Nephron (organoid): ENCODE results near the gene C20orf204.

Experiments used
- H3K27ac Mint-ChIP-seq, 3 experiments: 2 replicates each; pipeline ENCODE4 v1.8.0; 2020; ENCODE audit warnings: mixed read lengths in 3 of 3, mild to moderate bottlenecking in 2 of 3, moderate library complexity in 1 of 3
- H3K27me3 Mint-ChIP-seq: 2 replicates; pipeline ENCODE4 v1.8.0; 2021; ENCODE audit warnings: low read depth, mild to moderate bottlenecking, moderate library complexity, mixed read lengths
- H3K36me3 Mint-ChIP-seq: 2 replicates; pipeline ENCODE4 v1.8.0; 2020; ENCODE audit warnings: low read depth, mixed read lengths
- H3K4me1 Mint-ChIP-seq: 2 replicates; pipeline ENCODE4 v1.8.0; 2020; ENCODE audit warnings: mixed read lengths
- H3K4me3 Mint-ChIP-seq, 3 experiments: 2 replicates each; pipeline ENCODE4 v1.8.0; 2020; ENCODE audit warnings: mild to moderate bottlenecking in 3 of 3, mixed read lengths in 3 of 3, moderate library complexity in 2 of 3
- H3K9me3 Mint-ChIP-seq: 2 replicates; pipeline ENCODE4 v1.8.0; 2020; ENCODE audit warnings: mixed read lengths
- TF ChIP-seq, protein P1 (sequence below), 3 experiments: fragments of 200-600 bp; sonication (generic); IDR thresholded peaks; one replicate each; pipeline ENCODE4 v1.5.0; 2021; ENCODE audit warnings: antibody characterized with exemption in 3 of 3; ENCODE audit not compliant: unreplicated experiment in 3 of 3

C20orf204 gene

GRCh38 chr20:64080813-64081623, 45.0 kb downstream of the C20orf204 start:
- no peaks in the 10 kb centered on the region for H3K36me3 Mint-ChIP-seq
- H3K27me3 Mint-ChIP-seq = peaks cover 43% of the 10 kb centered on the region
- H3K4me1 Mint-ChIP-seq = peaks cover 15% of the 10 kb centered on the region
- H3K4me3 Mint-ChIP-seq = peak overlapping the region; percentile 79 to 90 (median 85)
- TF ChIP-seq, protein P1, sequence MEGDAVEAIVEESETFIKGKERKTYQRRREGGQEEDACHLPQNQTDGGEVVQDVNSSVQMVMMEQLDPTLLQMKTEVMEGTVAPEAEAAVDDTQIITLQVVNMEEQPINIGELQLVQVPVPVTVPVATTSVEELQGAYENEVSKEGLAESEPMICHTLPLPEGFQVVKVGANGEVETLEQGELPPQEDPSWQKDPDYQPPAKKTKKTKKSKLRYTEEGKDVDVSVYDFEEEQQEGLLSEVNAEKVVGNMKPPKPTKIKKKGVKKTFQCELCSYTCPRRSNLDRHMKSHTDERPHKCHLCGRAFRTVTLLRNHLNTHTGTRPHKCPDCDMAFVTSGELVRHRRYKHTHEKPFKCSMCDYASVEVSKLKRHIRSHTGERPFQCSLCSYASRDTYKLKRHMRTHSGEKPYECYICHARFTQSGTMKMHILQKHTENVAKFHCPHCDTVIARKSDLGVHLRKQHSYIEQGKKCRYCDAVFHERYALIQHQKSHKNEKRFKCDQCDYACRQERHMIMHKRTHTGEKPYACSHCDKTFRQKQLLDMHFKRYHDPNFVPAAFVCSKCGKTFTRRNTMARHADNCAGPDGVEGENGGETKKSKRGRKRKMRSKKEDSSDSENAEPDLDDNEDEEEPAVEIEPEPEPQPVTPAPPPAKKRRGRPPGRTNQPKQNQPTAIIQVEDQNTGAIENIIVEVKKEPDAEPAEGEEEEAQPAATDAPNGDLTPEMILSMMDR (IDR thresholded peaks at IDR 0.05; ENCODE audit: unreplicated experiment in 3 of 3) = no peak
- H3K27ac Mint-ChIP-seq = peak overlapping the region; percentile 13 to 49 (median 27)
- no peaks in the 10 kb centered on the region for H3K9me3 Mint-ChIP-seq

DNA sequence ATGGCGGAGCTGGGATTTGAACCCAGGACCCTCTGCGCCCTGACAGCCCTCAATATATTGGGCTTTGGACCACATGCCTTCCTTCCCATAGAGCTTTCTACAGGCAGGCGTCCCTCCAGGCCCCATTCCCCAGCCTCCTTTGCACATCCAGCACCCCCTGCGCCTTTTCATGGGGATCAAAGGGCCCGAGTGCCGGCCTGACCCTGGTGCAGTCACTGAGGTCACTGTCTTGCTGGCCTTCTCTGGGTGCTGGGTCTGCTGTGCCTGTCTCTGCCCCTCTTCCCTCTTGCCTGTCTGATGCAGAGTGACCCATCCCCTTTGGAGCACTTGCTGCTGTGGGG, 45.6 kb downstream of the C20orf204 start:
- H3K27ac Mint-ChIP-seq = peak overlapping the region in 1 of 3 experiments; percentile 48

GRCh38 chr20:64082126-64082731, 46.2 kb downstream of the C20orf204 start:
- Mint-ChIP-seq H3K9me3 (no peaks in the 10 kb centered on the region), H3K4me1 (peaks cover 15% of the 10 kb centered on the region), H3K27me3 (peaks cover 51% of the 10 kb centered on the region), H3K27ac (peak overlapping the region in 1 of 3 experiments; percentile 48), H3K36me3 (no peaks in the 10 kb centered on the region), H3K4me3 (peak overlapping the region; percentile 73 to 82 (median 81))
- TF ChIP-seq, protein P1 (IDR thresholded peaks at IDR 0.05; ENCODE audit: unreplicated experiment in 3 of 3) = no peak

More for the DNA sequence above, 45.6 kb downstream of the C20orf204 start:
- H3K27me3 Mint-ChIP-seq = peaks cover 48% of the 10 kb centered on the region
- TF ChIP-seq, protein P1 (IDR thresholded peaks at IDR 0.05; ENCODE audit: unreplicated experiment in 3 of 3) = no peak
- no peaks in the 10 kb centered on the region for H3K36me3 Mint-ChIP-seq
- peak overlapping the region; percentile 73 to 82 (median 81) for H3K4me3 Mint-ChIP-seq
- H3K4me1 Mint-ChIP-seq = peaks cover 15% of the 10 kb centered on the region
- no peaks in the 10 kb centered on the region for H3K9me3 Mint-ChIP-seq

DNA sequence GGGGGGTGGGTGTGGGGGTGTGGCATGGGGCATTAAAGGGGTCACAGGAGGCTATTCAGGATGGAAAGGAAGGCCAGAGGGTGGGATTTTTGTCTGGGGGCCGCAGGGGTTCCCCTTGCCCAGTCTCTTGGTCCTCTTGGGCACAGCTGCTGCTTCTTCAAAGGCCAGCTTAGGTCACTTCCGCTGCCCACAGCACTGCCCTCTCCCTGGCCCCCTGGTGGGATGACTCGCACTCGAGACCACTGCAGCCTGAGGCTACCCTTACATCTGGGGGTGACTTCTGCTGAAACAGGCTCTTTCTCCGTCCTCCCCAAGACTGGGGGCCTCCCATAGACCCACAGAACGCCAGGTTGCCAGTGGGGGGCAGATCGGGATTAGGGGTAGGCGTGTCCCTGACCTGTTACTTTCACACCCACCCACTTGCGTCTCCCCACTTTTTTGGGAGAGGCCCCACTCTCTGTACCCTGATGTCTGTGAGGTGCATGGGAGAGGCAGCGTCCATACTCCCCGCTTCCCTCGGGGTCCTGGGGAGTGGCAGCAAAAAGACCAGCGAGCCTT, 46.9 kb downstream of the C20orf204 start:
- TF ChIP-seq, protein P1 (IDR thresholded peaks at IDR 0.05; ENCODE audit: unreplicated experiment in 3 of 3) = no peak
- Mint-ChIP-seq H3K27ac (no peak overlapping the region), H3K9me3 (peaks cover 2% of the 10 kb centered on the region), H3K4me1 (peaks cover 15% of the 10 kb centered on the region), H3K36me3 (no peaks in the 10 kb centered on the region), H3K4me3 (peak overlapping the region; percentile 68 to 73 (median 73)), H3K27me3 (peaks cover 56% of the 10 kb centered on the region)

DNA sequence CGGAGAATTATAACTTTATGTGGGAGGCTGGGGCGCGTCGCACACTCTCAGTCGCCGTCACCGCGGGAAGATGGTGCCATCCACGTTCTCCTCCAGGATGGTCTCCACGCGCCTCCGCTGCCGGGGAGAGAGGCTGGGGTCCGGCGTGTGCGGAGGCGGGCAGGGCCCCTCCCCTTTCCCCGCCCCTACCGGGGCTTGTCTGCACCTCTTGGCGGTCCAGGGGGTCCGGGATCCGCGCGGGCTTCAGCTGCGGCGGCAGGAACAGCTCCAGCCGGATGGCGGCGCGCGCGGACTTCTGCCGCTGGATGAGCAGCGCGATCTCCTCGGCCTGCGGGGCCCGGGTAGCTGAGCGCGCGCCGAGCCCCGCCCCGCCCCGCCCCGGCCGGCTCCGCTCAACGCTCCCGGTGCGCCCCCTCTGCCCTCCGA, 47.4 kb downstream of the C20orf204 start:
- peaks cover 15% of the 10 kb centered on the region for H3K4me1 Mint-ChIP-seq
- H3K27ac Mint-ChIP-seq = no peak overlapping the region
- no peaks in the 10 kb centered on the region for H3K36me3 Mint-ChIP-seq
- H3K4me3 Mint-ChIP-seq = peak overlapping the region; percentile 68 to 73 (median 73)
- TF ChIP-seq, protein P1 (IDR thresholded peaks at IDR 0.05; ENCODE audit: unreplicated experiment in 3 of 3) = peak; percentile 56 to 78 (median 77)
- H3K27me3 Mint-ChIP-seq = peaks cover 61% of the 10 kb centered on the region
- H3K9me3 Mint-ChIP-seq = peaks cover 6% of the 10 kb centered on the region
